H9 (cell line): Measurements from ENCODE around the gene ACTN1. TPM values are rescaled to one million over a fixed set of nuclear protein-coding genes. Genes with fewer than 3 reads are reported as not detected.

Experiments
- DNase-seq: peaks from one replicate; pipeline ENCODE4 v3.0.0-alpha.2; 2017
- H2AFZ ChIP-seq: one replicate; pipeline ENCODE4 v1.6.1; 2013; ENCODE audit warnings: mild to moderate bottlenecking, low read length, control low read depth, moderate library complexity
- H2AK5ac ChIP-seq: 2 replicates; pipeline ENCODE4 v1.6.1; 2013; ENCODE audit warnings: low read length, control low read depth, mixed read lengths; ENCODE audit not compliant: insufficient read length
- H2BK120ac ChIP-seq: one replicate; pipeline ENCODE4 v1.6.1; 2013; ENCODE audit warnings: low read depth, mild to moderate bottlenecking, low read length, control low read depth, inconsistent platforms; ENCODE audit not compliant: poor library complexity, severe bottlenecking
- H2BK12ac ChIP-seq: 2 replicates; pipeline ENCODE4 v1.6.1; 2013; ENCODE audit warnings: low read length, control low read depth, mixed read lengths, low read depth; ENCODE audit not compliant: insufficient read length
- H2BK15ac ChIP-seq: 2 replicates; pipeline ENCODE4 v1.6.1; 2013; ENCODE audit warnings: low read depth, low read length, control low read depth
- H2BK20ac ChIP-seq: one replicate; pipeline ENCODE4 v1.6.1; 2013; ENCODE audit warnings: low read depth, mild to moderate bottlenecking, low read length, control low read depth, inconsistent platforms; ENCODE audit not compliant: poor library complexity, severe bottlenecking
- H2BK5ac ChIP-seq: 2 replicates; pipeline ENCODE4 v1.6.1; 2013; ENCODE audit warnings: low read length, control low read depth, mixed read lengths; ENCODE audit not compliant: insufficient read length
- H3K14ac ChIP-seq: 2 replicates; pipeline ENCODE4 v1.6.1; 2013; ENCODE audit warnings: low read length, control low read depth; ENCODE audit not compliant: insufficient read depth
- H3K18ac ChIP-seq: 2 replicates; pipeline ENCODE4 v1.6.1; 2013; ENCODE audit warnings: low read depth, mild to moderate bottlenecking, mixed read lengths, low read length, control low read depth; ENCODE audit not compliant: insufficient read length
- H3K23ac ChIP-seq: 2 replicates; pipeline ENCODE4 v1.6.1; 2013; ENCODE audit warnings: low read length, control low read depth, mixed read lengths, low read depth; ENCODE audit not compliant: insufficient read length
- H3K23me2 ChIP-seq: 2 replicates; pipeline ENCODE4 v1.6.1; 2013; ENCODE audit warnings: low read depth, mild to moderate bottlenecking, mixed read lengths, low read length, control low read depth; ENCODE audit not compliant: insufficient read length, poor library complexity, severe bottlenecking
- H3K27ac ChIP-seq: 2 replicates; pipeline ENCODE4 v1.5.1; 2013; ENCODE audit warnings: low read length, control low read depth, mixed read lengths, low read depth; ENCODE audit not compliant: insufficient read length
- H3K27me3 ChIP-seq: 2 replicates; pipeline ENCODE4 v1.6.1; 2013; ENCODE audit warnings: low read length, control low read depth, inconsistent platforms; ENCODE audit not compliant: insufficient read depth
- H3K4ac ChIP-seq: 2 replicates; pipeline ENCODE4 v1.6.1; 2013; ENCODE audit warnings: low read depth, mild to moderate bottlenecking, control low read depth, inconsistent platforms, low read length, moderate library complexity
- H3K4me1 ChIP-seq: 2 replicates; pipeline ENCODE4 v1.6.1; 2013; ENCODE audit warnings: low read length, control low read depth, inconsistent platforms; ENCODE audit not compliant: insufficient read depth
- H3K4me2 ChIP-seq: 2 replicates; pipeline ENCODE4 v1.6.1; 2013; ENCODE audit warnings: low read length, control low read depth, mixed read lengths; ENCODE audit not compliant: insufficient read length, insufficient read depth
- H3K56ac ChIP-seq: 2 replicates; pipeline ENCODE4 v1.6.1; 2013; ENCODE audit warnings: low read depth, mild to moderate bottlenecking, mixed read lengths, low read length, control low read depth; ENCODE audit not compliant: insufficient read length
- H3K79me1 ChIP-seq: 2 replicates; pipeline ENCODE4 v1.6.1; 2013; ENCODE audit warnings: low read depth, mild to moderate bottlenecking, moderate library complexity, low read length, control low read depth, inconsistent platforms; ENCODE audit not compliant: insufficient read depth, poor library complexity, severe bottlenecking
- H3K79me2 ChIP-seq: 2 replicates; pipeline ENCODE4 v1.6.1; 2013; ENCODE audit warnings: low read length, control low read depth, inconsistent platforms; ENCODE audit not compliant: insufficient read depth
- H3K9ac ChIP-seq: 2 replicates; pipeline ENCODE4 v1.6.1; 2013; ENCODE audit warnings: low read length, control low read depth, mixed read lengths; ENCODE audit not compliant: insufficient read length; ENCODE audit errors: extremely low read depth
- H3K9me3 ChIP-seq: one replicate; pipeline ENCODE4 v1.6.1; 2013; ENCODE audit warnings: low read depth, low read length, inconsistent platforms; ENCODE audit not compliant: control insufficient read depth
- H3T11ph ChIP-seq: one replicate; pipeline ENCODE4 v1.6.1; 2013; ENCODE audit warnings: mild to moderate bottlenecking, low read length, control low read depth, inconsistent platforms
- H4K20me1 ChIP-seq: one replicate; pipeline ENCODE4 v1.6.1; 2013; ENCODE audit not compliant: control insufficient read depth, insufficient read length, insufficient read depth
- H4K5ac ChIP-seq: 2 replicates; pipeline ENCODE4 v1.6.1; 2013; ENCODE audit warnings: low read depth, mild to moderate bottlenecking, mixed read lengths, low read length, control low read depth; ENCODE audit not compliant: insufficient read length
- H4K8ac ChIP-seq: replicated peaks from 2 replicates; pipeline ENCODE4 v1.6.1; 2013; ENCODE audit warnings: low read length, control low read depth, mixed read lengths, low read depth; ENCODE audit not compliant: insufficient read length
- H4K91ac ChIP-seq: 2 replicates; pipeline ENCODE4 v1.6.1; 2013; ENCODE audit warnings: low read depth, mild to moderate bottlenecking, moderate library complexity, mixed read lengths, low read length, control low read depth; ENCODE audit not compliant: insufficient read length
- H3K27ac Mint-ChIP-seq, 3 experiments: 2 replicates in 2 of 3; 3 replicates in 1 of 3; pipeline ENCODE4 v1.8.0; 2020 to 2021; ENCODE audit warnings: mixed read lengths in 3 of 3, mild to moderate bottlenecking in 1 of 3, moderate library complexity in 1 of 3
- H3K27me3 Mint-ChIP-seq: 2 replicates; pipeline ENCODE4 v1.8.0; 2021; ENCODE audit warnings: low read depth, mild to moderate bottlenecking, moderate library complexity, mixed read lengths
- H3K36me3 Mint-ChIP-seq, 3 experiments: 2 replicates in 2 of 3; 3 replicates in 1 of 3; pipeline ENCODE4 v1.8.0; 2020 to 2021; ENCODE audit warnings: low read depth in 3 of 3, mixed read lengths in 3 of 3; ENCODE audit not compliant: insufficient read depth in 1 of 3
- H3K4me1 Mint-ChIP-seq, 2 experiments: 2 replicates each; pipeline ENCODE4 v1.8.0; 2020; ENCODE audit warnings: mixed read lengths in 2 of 2
- H3K4me3 Mint-ChIP-seq, 2 experiments: 2 replicates in 1 of 2; 3 replicates in 1 of 2; pipeline ENCODE4 v1.8.0; 2020 to 2021; ENCODE audit warnings: mild to moderate bottlenecking in 2 of 2, mixed read lengths in 2 of 2, moderate library complexity in 1 of 2
- H3K9me3 Mint-ChIP-seq, 2 experiments: 2 replicates in 1 of 2; 3 replicates in 1 of 2; pipeline ENCODE4 v1.8.0; 2020; ENCODE audit warnings: mild to moderate bottlenecking in 2 of 2, mixed read lengths in 2 of 2, moderate library complexity in 1 of 2
- WGBS: extraction: QIAGEN DNeasy Blood & Tissue Kit; methylation state at CpG from one replicate; pipeline ENCODE4 v1.1.7; 2013; ENCODE audit warnings: missing lambda C conversion rate, low lambda C conversion rate, mixed read lengths; ENCODE audit not compliant: insufficient read length; ENCODE audit errors: extremely low coverage; 5-methylcytosine and 5-hydroxymethylcytosine counted together
- total RNA-seq: library from RNA; stranded (reverse); gene quantifications from 2 replicates; pipeline ENCODE4 v1.2.1, GENCODE V29; 2021
- TF ChIP-seq, protein P1 (sequence below): fragments of 200-600 bp; sonication (generic); conservative IDR thresholded peaks from 3 replicates; pipeline ENCODE4 v1.8.0; 2021; ENCODE audit warnings: antibody characterized with exemption, mild to moderate bottlenecking

ACTN1 gene
- total RNA-seq, 1 experiment from 2014 or later, result 219 TPM

DNA sequence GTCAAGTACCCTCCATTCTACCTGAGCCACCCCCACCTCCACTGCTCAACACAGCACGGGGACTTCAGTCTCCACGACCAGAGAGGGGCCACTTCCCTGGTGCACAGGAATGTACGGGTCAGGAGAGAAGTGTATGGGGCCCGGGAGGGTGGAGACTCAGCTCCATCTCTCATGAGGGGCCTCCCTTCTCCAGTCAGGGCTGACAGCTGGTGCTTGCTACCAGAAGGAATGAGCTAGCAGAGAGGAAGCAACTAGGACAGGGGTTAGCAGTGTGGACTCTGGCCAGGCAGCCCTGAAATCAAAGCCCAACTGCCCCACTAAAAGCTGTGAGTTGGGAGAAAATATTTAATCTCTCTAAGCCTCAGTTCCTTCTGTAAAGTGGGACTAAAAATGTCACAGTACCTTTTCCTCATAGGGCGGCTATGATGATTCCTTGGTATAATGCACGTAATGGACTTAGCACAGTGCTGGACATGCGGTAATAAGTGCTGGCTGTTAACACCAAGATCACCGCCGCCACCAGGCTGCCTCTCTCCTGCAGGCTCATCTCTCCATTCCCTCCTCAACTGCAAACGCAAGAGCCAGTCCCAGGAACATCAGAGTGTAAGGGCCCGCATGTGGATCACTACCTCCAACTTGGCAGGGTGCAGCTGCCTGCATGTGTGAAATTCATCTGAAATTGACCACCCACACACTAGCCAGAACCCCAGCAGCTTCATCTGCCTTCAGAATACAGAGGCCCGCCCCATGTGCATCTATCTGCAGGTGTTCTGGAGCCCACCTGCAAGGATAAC, 14.6 kb downstream of the ACTN1 start:
- no peak for DNase-seq
- H3K4ac ChIP-seq, result no peak overlapping the region
- H2BK20ac ChIP-seq, result no peak overlapping the region
- no peak overlapping the region for H3K23ac ChIP-seq
- no peak overlapping the region for H4K8ac ChIP-seq
- H3K27me3 ChIP-seq, result no peaks in the 10 kb centered on the region
- H2BK12ac ChIP-seq, result no peak overlapping the region
- Mint-ChIP-seq H3K27me3 (no peaks in the 10 kb centered on the region), H3K36me3 (peaks cover 5 to 8% (median 7%) of the 10 kb centered on the region in 3 experiments; a peak in 6 of 7 replicates), H3K9me3 (no peaks in the 10 kb centered on the region), H3K27ac (peak overlapping the region; percentile 56 to 79 (median 57); a peak in 3 of 7 replicates), H3K4me1 (peaks cover 65% of the 10 kb centered on the region in 2 experiments), H3K4me3 (no peak overlapping the region)
- peaks cover 64% of the 10 kb centered on the region; the same call in 1 of the 2 replicates for H3K79me2 ChIP-seq
- H3K27ac ChIP-seq, result no peak overlapping the region
- H3K14ac ChIP-seq, result no peak overlapping the region
- no peak overlapping the region for H2AFZ ChIP-seq
- H3K18ac ChIP-seq, result no peak overlapping the region
- no peak overlapping the region for H2BK120ac ChIP-seq
- H3K4me1 ChIP-seq, result peaks cover 6% of the 10 kb centered on the region
- TF ChIP-seq, protein P1, sequence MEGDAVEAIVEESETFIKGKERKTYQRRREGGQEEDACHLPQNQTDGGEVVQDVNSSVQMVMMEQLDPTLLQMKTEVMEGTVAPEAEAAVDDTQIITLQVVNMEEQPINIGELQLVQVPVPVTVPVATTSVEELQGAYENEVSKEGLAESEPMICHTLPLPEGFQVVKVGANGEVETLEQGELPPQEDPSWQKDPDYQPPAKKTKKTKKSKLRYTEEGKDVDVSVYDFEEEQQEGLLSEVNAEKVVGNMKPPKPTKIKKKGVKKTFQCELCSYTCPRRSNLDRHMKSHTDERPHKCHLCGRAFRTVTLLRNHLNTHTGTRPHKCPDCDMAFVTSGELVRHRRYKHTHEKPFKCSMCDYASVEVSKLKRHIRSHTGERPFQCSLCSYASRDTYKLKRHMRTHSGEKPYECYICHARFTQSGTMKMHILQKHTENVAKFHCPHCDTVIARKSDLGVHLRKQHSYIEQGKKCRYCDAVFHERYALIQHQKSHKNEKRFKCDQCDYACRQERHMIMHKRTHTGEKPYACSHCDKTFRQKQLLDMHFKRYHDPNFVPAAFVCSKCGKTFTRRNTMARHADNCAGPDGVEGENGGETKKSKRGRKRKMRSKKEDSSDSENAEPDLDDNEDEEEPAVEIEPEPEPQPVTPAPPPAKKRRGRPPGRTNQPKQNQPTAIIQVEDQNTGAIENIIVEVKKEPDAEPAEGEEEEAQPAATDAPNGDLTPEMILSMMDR, result no peak
- H4K91ac ChIP-seq, result no peak overlapping the region
- no peak overlapping the region for H3K56ac ChIP-seq
- WGBS, result no CpG with 5 or more reads among the region's 12 CpGs
- no peaks in the 10 kb centered on the region for H3K9me3 ChIP-seq
- H2BK15ac ChIP-seq, result no peak overlapping the region
- no peaks in the 10 kb centered on the region for H4K20me1 ChIP-seq
- no peak overlapping the region for H2BK5ac ChIP-seq
- H3K23me2 ChIP-seq, result no peaks in the 10 kb centered on the region
- H4K5ac ChIP-seq, result no peak overlapping the region
- no peak overlapping the region for H3K4me2 ChIP-seq
- no peak overlapping the region for H3T11ph ChIP-seq
- peaks cover 12% of the 10 kb centered on the region for H3K79me1 ChIP-seq
- H3K9ac ChIP-seq, result no peak overlapping the region
- H2AK5ac ChIP-seq, result no peak overlapping the region
